ENCODE data around the gene TYSND1. TPM values are rescaled to one million over a fixed set of nuclear protein-coding genes. Genes with fewer than 3 reads are reported as not detected.

TYSND1 gene
- total RNA-seq, 1 donor from 2014 or later, result 1.9 TPM

DNA sequence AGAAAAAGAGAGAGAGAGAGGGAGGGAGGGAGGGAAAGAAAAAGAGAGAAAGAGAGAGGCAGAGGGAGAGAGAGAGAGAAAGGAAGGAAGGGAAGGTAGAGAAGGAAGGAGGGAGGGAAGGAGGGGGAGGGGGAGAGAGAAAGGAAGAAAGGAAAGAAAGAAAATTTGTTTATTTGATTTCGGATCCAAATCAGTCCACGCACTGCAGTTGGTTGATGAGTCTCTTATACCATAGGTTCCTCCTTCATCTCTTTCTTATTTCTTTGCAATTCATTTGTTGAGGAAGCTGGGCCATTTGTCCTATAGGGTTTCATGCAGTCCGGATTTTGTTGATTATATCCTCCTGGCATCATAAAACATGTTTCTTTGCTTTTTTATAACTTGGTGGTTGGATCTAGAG is 48.2 kb downstream of the TYSND1 start:
- H3K4me1 Mint-ChIP-seq (ENCODE audit: low read depth, unreplicated experiment), result no peaks in the 10 kb centered on the region
- TF ChIP-seq, protein P1, sequence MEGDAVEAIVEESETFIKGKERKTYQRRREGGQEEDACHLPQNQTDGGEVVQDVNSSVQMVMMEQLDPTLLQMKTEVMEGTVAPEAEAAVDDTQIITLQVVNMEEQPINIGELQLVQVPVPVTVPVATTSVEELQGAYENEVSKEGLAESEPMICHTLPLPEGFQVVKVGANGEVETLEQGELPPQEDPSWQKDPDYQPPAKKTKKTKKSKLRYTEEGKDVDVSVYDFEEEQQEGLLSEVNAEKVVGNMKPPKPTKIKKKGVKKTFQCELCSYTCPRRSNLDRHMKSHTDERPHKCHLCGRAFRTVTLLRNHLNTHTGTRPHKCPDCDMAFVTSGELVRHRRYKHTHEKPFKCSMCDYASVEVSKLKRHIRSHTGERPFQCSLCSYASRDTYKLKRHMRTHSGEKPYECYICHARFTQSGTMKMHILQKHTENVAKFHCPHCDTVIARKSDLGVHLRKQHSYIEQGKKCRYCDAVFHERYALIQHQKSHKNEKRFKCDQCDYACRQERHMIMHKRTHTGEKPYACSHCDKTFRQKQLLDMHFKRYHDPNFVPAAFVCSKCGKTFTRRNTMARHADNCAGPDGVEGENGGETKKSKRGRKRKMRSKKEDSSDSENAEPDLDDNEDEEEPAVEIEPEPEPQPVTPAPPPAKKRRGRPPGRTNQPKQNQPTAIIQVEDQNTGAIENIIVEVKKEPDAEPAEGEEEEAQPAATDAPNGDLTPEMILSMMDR (IDR thresholded peaks at IDR 0.05; ENCODE audit: partially characterized antibody, unreplicated experiment), result no peak
- no peak for DNase-seq
- H3K27ac Mint-ChIP-seq (ENCODE audit: unreplicated experiment), result no peak overlapping the region
- H3K9me3 Mint-ChIP-seq (ENCODE audit: unreplicated experiment), result no peaks in the 10 kb centered on the region
- H3K4me3 Mint-ChIP-seq (ENCODE audit: unreplicated experiment), result no peak overlapping the region
- peaks cover 2% of the 10 kb centered on the region for H3K27me3 Mint-ChIP-seq (ENCODE audit: unreplicated experiment)
- no peaks in the 10 kb centered on the region for H3K36me3 Mint-ChIP-seq (ENCODE audit: unreplicated experiment)

DNA sequence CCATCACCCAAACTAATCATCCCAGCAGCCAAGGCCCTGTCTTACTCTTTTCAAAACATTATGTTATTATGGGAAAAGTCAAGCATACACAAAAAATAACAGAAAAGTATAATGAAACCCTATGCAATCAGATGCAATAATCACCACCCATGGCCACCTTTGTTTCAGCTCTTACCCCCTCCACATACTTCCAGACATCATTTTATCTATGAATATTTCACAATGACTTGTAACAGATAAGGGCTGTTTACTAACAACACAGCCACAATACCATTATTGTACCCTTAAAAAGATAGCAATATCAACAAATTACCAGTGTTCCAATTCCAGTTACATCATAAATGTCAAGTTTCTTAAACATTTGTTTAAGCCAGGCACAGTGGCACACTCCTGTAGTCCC is 49.0 kb downstream of the TYSND1 start:
- H3K4me1 Mint-ChIP-seq (ENCODE audit: low read depth, unreplicated experiment), result no peaks in the 10 kb centered on the region
- H3K9me3 Mint-ChIP-seq (ENCODE audit: unreplicated experiment), result no peaks in the 10 kb centered on the region
- peaks cover 2% of the 10 kb centered on the region for H3K27me3 Mint-ChIP-seq (ENCODE audit: unreplicated experiment)
- no peaks in the 10 kb centered on the region for H3K36me3 Mint-ChIP-seq (ENCODE audit: unreplicated experiment)
- H3K4me3 Mint-ChIP-seq (ENCODE audit: unreplicated experiment), result no peak overlapping the region
- TF ChIP-seq, protein P1 (IDR thresholded peaks at IDR 0.05; ENCODE audit: partially characterized antibody, unreplicated experiment), result no peak
- no peak overlapping the region for H3K27ac Mint-ChIP-seq (ENCODE audit: unreplicated experiment)
- DNase-seq, result no peak

DNA sequence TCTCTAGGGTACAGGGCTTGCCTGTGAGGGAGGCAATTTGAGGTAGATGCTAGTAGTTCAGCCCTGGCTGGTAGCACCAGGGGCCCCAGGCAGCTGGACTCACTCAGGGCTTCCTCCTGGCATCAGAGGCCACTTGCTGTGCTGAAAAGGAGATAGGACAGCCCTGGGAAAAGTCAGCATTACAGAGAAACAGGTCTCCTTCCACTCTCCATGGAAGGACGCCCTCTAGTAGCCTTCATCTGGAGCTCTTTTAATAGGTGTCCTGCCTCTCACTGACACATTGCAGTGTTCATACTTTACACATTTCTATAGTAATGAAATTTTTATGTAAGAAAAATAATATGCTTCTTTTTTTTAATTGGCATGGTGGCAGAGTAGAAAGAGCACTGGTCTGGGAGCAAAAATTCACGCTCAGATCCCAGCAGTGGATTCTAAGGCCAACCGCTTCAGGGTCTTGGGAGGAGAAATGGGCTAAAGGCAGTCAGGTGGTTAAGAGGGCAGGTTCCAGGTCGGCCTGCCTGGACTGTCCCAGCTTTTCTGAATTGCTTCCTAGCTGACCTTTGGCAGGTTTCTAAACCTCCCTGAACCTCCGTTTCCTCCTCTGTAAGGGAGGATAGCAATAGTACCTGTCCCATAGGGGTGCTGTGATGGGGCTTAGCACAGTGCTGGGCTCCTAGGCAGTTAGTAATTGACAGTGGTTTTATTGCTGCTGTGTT is 49.6 kb downstream of the TYSND1 start:
- no peaks in the 10 kb centered on the region for H3K4me1 Mint-ChIP-seq (ENCODE audit: low read depth, unreplicated experiment)
- DNase-seq, result no peak
- H3K4me3 Mint-ChIP-seq (ENCODE audit: unreplicated experiment), result no peak overlapping the region
- H3K36me3 Mint-ChIP-seq (ENCODE audit: unreplicated experiment), result no peaks in the 10 kb centered on the region
- TF ChIP-seq, protein P1 (IDR thresholded peaks at IDR 0.05; ENCODE audit: partially characterized antibody, unreplicated experiment), result no peak
- peaks cover 2% of the 10 kb centered on the region for H3K27me3 Mint-ChIP-seq (ENCODE audit: unreplicated experiment)
- H3K27ac Mint-ChIP-seq (ENCODE audit: unreplicated experiment), result no peak overlapping the region
- H3K9me3 Mint-ChIP-seq (ENCODE audit: unreplicated experiment), result no peaks in the 10 kb centered on the region

DNA sequence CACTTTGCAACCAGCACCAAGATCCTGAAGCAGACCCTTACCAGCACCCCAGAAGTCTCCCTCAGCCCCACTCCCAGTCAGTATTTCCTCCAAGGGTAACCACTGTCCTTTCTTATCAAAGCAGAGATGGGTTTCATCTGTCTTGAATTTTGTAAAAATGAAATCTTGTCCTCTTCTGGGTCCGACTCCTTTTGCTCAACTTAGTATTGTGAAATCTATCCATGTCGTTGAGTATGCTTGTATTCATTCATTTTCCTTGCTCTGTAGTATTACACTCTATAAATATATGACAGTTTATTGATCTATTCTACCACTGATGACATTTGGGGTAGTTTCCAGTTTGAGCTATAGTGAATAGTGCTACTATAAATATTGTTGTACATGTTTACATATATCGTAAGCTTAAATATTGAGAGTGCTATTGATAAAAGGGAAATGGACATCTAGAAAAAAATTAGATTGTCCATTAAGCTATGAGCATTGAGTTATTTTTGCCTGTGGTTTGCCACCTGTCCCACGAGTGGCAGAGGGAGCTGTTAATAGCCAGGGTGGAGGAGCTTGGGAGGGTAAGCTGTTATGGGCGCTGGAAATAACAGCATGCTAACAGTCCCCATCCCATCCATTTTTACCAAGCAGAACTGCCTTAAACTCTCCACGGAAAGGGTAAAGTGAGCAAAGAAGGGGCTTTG is 50.3 kb downstream of the TYSND1 start:
- Mint-ChIP-seq H3K27me3 (ENCODE audit: unreplicated experiment) (peaks cover 2% of the 10 kb centered on the region), H3K4me1 (ENCODE audit: low read depth, unreplicated experiment) (no peaks in the 10 kb centered on the region), H3K4me3 (ENCODE audit: unreplicated experiment) (no peak overlapping the region), H3K36me3 (ENCODE audit: unreplicated experiment) (peaks cover 4% of the 10 kb centered on the region), H3K9me3 (ENCODE audit: unreplicated experiment) (no peaks in the 10 kb centered on the region), H3K27ac (ENCODE audit: unreplicated experiment) (no peak overlapping the region)
- TF ChIP-seq, protein P1 (IDR thresholded peaks at IDR 0.05; ENCODE audit: partially characterized antibody, unreplicated experiment), result no peak
- DNase-seq, result no peak

DNA sequence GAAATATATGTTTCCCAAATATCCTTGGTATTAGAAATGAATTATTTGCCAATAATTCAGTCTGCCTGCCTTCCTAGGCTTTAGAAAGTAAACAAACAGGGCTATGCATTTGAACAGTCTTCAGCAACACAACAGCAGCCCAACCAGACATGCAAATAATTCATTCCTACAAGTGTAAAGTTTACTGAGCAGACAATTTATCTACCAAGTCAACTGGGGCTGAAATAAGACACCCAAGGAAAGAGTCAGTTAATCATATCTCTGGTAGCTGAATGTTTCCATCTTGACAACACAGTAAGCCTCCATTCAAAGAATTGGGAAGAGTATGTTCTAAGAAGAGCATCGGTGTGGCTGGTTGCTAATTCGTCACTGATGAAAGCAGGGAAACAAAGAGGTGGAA is 52.2 kb downstream of the TYSND1 start:
- Mint-ChIP-seq H3K9me3 (ENCODE audit: unreplicated experiment) (no peaks in the 10 kb centered on the region), H3K27me3 (ENCODE audit: unreplicated experiment) (peaks cover 5% of the 10 kb centered on the region), H3K4me1 (ENCODE audit: low read depth, unreplicated experiment) (no peaks in the 10 kb centered on the region), H3K27ac (ENCODE audit: unreplicated experiment) (no peak overlapping the region), H3K4me3 (ENCODE audit: unreplicated experiment) (no peak overlapping the region), H3K36me3 (ENCODE audit: unreplicated experiment) (peaks cover 7% of the 10 kb centered on the region)
- TF ChIP-seq, protein P1 (IDR thresholded peaks at IDR 0.05; ENCODE audit: partially characterized antibody, unreplicated experiment), result no peak
- DNase-seq, result no peak
